Measurements from ENCODE around the gene TNS1.

The TNS1 gene

GRCh38 chr2:217800433-217801114, 202.2 kb downstream of the TNS1 start:
- no peak overlapping the region for H3K4me3 ChIP-seq (ENCODE audit: low read depth, low read length)
- DNase-seq (ENCODE audit: low read depth) = no peak
- no peak for TF ChIP-seq CTCF (IDR thresholded peaks at IDR 0.05; ENCODE audit: low read depth, low read length, missing control alignments)

- TF ChIP-seq CTCF (IDR thresholded peaks at IDR 0.05; ENCODE audit: low read depth, low read length, missing control alignments) = no peak
- H3K4me3 ChIP-seq (ENCODE audit: low read depth, low read length) = no peak overlapping the region
- DNase-seq (ENCODE audit: low read depth) = no peak
Observed at GRCh38 chr2:217799563-217800432, 203.0 kb downstream of the TNS1 start.

- no peak overlapping the region for H3K4me3 ChIP-seq (ENCODE audit: low read depth, low read length)
- DNase-seq (ENCODE audit: low read depth) = no peak
- TF ChIP-seq CTCF (IDR thresholded peaks at IDR 0.05; ENCODE audit: low read depth, low read length, missing control alignments) = no peak
Observed at GRCh38 chr2:217798743-217799562, 203.8 kb downstream of the TNS1 start.

GRCh38 chr2:217798191-217798590, 204.6 kb downstream of the TNS1 start:
- DNase-seq (ENCODE audit: low read depth) = no peak
- no peak overlapping the region for H3K4me3 ChIP-seq (ENCODE audit: low read depth, low read length)
- no peak for TF ChIP-seq CTCF (IDR thresholded peaks at IDR 0.05; ENCODE audit: low read depth, low read length, missing control alignments)

- no peak overlapping the region for H3K4me3 ChIP-seq (ENCODE audit: low read depth, low read length)
- TF ChIP-seq CTCF (IDR thresholded peaks at IDR 0.05; ENCODE audit: low read depth, low read length, missing control alignments) = no peak
- DNase-seq (ENCODE audit: low read depth) = no peak
Observed at GRCh38 chr2:217797661-217798069, 205.1 kb downstream of the TNS1 start.

GRCh38 chr2:217797165-217797564, 205.6 kb downstream of the TNS1 start:
- no peak for DNase-seq (ENCODE audit: low read depth)
- TF ChIP-seq CTCF (IDR thresholded peaks at IDR 0.05; ENCODE audit: low read depth, low read length, missing control alignments) = no peak
- no peak overlapping the region for H3K4me3 ChIP-seq (ENCODE audit: low read depth, low read length)

All from GM12864 (cell line).